Spleen (tissue), 7 donors: Measurements from ENCODE around the gene PRKCA.

ENCODE experiments used
- POLR2A ChIP-seq, 3 donors: fragments of 450-650 bp; IDR thresholded peaks; one replicate each; pipeline ENCODE4 v1.5.1; 2017; ENCODE audit warnings: antibody characterized with exemption in 3 of 3, mild to moderate bottlenecking in 1 of 3
- POLR2AphosphoS5 ChIP-seq, 3 donors: sonication (generic); formaldehyde crosslinking; IDR thresholded peaks; one replicate each; pipeline ENCODE4 v1.5.1; 2017; ENCODE audit warnings: antibody characterized with exemption in 3 of 3
- TF ChIP-seq, protein P1 (sequence below), 11 experiments: fragments of 200-600 bp in 7 of 11; fragments of 450-650 bp in 4 of 11; sonication (generic) in 4 of 11; IDR thresholded peaks in 8 of 11; conservative IDR thresholded peaks in 3 of 11; 1 replicate in 7 of 11; 2 replicates in 4 of 11; pipeline versions ENCODE4 v1.4.0 to v1.8.0; 2016 to 2021; ENCODE audit warnings: antibody characterized with exemption in 11 of 11, inconsistent platforms in 4 of 11, mild to moderate bottlenecking in 1 of 11
- donor health status: DM: no; HTN: no; CAD: no; lungs with moderate emphysema.
- donor health status: DM: no; HTN: no; CAD: no.
- donor health status: DM: no; HTN: no; CAD: no.

DNA sequence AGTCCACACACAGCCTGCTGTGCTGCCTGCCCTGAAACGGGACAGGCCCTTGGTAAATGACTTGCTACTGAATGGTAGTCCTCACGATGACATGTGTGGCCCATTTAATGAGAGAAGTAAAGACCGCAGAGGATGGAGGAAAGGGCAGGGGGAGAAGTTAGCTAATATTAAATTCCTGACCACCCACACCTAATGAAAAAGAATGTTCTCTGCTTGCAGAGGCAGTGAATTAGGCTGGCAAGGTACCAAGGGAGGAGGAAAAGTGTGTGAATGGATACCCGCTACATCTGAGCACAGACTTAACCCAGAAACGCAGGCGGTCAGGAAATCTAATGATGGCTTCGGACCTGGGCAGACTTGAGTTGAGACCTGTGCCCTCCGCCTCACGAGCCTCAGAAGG is 141.2 kb downstream of the PRKCA start:
- TF ChIP-seq POLR2AphosphoS5 (IDR thresholded peaks at IDR 0.05) = no peak
- TF ChIP-seq, protein P1, sequence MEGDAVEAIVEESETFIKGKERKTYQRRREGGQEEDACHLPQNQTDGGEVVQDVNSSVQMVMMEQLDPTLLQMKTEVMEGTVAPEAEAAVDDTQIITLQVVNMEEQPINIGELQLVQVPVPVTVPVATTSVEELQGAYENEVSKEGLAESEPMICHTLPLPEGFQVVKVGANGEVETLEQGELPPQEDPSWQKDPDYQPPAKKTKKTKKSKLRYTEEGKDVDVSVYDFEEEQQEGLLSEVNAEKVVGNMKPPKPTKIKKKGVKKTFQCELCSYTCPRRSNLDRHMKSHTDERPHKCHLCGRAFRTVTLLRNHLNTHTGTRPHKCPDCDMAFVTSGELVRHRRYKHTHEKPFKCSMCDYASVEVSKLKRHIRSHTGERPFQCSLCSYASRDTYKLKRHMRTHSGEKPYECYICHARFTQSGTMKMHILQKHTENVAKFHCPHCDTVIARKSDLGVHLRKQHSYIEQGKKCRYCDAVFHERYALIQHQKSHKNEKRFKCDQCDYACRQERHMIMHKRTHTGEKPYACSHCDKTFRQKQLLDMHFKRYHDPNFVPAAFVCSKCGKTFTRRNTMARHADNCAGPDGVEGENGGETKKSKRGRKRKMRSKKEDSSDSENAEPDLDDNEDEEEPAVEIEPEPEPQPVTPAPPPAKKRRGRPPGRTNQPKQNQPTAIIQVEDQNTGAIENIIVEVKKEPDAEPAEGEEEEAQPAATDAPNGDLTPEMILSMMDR (IDR thresholded peaks at IDR 0.05 in 8 of 11, conservative IDR thresholded peaks at IDR 0.05 in 3 of 11) = no peak
- no peak for TF ChIP-seq POLR2A (IDR thresholded peaks at IDR 0.05)
